ENCODE measurements around the gene ARFGAP3.
"Not testable (repeated sequence)": the region's sequence is repeated elsewhere in the genome, so short reads cannot be mapped to it uniquely, and the experiment has no call there.

The ARFGAP3 gene

DNA sequence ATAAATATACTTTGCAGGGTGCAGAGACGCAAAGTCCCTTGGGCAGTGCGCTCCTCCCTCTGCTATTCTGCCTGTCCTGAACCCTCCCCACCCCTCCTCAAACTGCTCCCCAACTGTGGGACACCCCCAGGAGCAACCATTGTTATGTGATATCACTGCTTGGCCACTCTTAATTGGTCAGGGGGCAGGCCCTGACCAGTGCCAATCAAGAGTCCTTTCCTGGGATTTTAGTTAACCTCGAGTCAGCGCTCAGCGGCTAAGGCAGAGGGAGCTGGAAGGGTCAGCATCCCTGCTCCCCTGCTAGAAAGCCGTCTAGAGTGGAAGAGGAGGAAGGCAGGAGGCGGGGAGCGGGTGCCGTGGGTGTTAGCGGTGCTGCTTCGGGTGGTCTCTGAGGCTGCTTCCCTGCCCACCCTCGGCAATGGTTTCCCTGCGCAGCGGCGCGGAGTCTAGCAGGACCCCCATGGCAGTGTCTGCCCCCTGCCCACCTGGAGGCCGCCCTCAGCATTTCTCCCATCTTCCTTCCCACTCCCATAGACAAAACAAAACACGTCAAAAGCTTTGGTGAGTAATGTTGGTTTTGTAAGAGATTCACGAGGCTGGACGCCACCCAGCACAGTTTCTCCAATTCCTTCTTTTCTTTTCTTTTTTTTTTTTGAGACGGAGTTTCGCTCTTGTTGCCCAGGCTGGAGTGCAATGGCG is 98.0 kb downstream of the ARFGAP3 start:
- FAIRE-seq: no peak

DNA sequence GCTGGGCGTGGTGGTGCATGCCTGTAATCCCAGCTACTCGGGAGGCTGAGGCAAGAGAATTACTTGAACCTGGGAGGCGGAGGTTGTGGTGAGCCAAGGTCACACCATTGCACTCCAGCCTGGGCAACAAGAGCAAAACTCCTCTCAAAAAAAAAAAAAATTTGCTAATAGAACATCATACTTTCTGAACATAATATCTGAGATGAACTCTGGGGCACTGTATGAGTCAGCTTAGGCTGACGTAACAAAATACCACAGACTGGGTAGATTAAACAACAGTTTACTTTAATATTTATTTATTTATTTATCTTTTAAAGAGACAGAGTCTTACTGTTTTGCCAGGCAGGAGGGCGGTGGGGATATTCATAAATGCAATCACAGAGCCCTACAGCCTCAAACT is 101.5 kb downstream of the ARFGAP3 start:
- not testable (repeated sequence) for FAIRE-seq

DNA sequence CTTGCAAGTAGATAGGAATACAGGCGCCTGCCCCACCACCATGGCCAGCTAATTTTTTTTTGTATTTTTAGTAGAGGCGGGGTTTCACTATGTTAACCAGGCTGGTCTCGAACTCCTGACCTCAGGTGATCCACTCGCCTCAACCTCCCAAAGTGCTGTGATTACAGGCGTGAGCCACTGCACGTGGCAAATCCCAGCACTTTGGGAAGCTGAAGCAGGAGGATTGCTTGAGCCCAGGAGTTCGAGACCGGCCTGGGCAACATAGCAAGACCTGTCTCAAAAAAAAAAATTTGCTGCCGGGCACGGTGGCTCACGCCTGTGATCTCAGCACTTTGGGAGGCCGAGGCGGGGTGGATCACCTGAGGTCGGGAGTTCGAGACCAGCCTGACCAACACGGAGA is 102.0 kb downstream of the ARFGAP3 start:
- not testable (repeated sequence) for FAIRE-seq

DNA sequence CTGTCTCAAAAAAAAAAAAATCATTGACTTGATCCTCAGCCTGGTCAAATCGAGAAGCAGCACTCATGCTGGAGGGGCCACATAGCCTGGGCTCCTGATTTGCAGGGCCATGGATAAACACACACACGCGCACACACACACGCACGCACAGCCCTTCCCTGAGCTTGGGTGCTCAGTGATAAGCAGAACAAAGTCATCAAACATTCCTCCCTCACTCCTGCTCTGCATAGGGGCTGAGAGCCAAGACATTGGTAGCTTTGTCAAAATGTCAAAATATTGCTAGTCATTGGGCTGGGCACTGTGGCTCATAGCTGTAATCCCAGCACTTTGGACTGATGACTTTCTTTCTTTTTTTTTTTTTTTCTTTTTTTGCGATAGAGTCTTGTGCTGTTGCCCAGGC is 102.4 kb downstream of the ARFGAP3 start:
- FAIRE-seq: no peak

DNA sequence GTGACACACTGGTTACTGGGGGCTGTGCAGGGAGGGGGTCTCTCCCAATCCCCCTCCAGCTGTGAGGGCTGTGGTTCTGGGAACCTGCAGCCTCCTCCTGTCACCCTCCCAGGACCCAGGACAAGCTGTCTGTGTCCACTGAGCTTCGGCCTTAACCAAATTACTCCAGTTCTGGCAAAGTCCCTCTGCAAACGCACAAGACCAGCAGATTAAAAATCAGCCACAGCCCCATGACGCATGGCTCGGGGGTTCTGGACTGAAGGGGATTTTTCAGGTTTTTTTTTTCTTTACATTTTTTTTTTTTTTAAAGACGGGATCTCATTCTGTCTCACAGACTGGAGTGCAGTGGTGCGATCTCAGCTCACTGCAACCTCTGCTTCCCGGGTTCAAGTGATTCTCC is 104.2 kb downstream of the ARFGAP3 start:
- no peak for FAIRE-seq

DNA sequence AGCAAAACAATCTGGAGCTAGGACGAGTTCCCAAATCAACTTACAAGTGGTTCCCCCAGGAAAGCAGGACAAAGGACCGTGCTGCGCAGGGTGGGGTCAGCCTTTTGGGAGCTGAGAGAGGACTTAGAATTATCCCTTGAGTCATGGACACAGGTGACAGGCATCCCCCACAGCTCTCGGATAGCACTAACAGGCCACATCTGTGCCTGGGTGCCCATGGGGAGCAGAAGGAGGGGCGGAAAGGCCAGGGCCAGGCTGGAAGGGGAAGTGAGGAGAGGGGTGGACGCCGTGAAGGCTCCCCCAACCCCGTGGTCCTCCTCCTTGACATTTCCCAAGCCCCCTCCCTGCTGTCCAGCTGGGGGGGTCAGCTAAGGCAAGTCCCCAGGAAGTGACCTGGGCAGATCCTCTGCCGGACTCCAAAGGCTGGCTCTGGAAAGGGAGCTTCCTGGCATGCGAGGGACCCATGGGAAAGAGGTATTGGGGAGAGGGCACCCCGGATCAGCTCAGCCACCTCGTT is 104.8 kb downstream of the ARFGAP3 start:
- FAIRE-seq: no peak

DNA sequence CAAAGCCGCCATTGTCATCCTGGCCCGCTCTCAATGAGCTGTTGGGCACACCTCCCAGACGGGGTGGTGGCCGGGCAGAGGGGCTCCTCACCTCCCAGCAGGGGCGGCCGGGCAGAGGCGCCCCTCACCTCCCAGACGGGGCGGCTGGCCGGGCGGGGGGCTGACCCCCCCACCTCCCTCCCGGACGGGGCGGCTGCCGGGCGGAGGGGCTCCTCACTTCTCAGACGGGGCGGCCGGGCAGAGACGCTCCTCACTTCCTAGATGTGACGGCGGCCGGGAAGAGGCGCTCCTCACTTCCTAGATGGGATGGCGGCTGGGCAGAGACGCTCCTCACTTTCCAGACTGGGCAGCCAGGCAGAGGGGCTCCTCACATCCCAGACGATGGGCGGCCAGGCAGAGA is 106.7 kb downstream of the ARFGAP3 start:
- not testable (repeated sequence) for FAIRE-seq

DNA sequence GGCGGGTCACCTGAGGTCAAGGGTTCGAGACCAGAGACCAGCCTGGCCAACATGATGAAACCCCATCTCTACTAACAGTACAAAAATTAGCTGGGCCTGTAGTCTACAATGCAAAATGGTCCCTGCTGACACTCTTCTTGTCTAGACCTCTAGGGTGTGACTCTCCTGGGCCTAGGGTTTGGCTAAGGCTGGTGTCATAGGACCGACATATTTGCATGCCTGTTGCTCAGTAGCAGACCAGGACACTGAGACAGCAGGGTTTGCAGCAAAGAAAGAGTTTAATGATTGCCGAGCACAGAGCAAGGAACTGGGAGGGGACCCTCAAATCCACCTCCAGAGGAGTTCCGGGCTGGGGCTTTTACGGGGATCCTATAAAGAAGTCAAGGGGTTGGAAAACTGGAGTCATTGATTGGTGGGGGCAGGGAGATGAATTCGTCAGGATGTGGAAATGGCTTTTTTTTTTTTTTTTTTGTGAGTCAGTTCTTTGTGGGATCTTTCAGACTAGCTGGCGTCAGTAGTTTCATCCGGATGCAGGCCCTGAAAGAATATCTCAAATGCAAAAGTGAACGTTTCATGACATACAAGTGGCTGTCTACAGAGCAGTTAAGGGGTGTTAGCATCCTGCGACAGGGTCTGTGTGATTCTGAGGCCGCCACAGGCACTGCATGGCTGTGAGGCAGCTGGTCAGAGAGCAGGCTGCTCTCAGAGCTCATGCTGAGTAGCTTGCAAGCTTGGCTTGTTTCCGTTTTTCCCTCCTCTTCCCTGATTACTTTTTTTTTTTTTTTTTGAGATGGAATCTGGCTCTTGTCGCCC is 109.2 kb downstream of the ARFGAP3 start:
- FAIRE-seq: no peak
